ELR (cell line): ENCODE measurements around the gene RRP1.

Experiments
- DNase-seq: peaks from one replicate; pipeline ENCODE4 v3.0.0-alpha.2; 2015; ENCODE audit warnings: low read depth

The RRP1 gene, protein sequence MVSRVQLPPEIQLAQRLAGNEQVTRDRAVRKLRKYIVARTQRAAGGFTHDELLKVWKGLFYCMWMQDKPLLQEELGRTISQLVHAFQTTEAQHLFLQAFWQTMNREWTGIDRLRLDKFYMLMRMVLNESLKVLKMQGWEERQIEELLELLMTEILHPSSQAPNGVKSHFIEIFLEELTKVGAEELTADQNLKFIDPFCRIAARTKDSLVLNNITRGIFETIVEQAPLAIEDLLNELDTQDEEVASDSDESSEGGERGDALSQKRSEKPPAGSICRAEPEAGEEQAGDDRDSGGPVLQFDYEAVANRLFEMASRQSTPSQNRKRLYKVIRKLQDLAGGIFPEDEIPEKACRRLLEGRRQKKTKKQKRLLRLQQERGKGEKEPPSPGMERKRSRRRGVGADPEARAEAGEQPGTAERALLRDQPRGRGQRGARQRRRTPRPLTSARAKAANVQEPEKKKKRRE

DNA sequence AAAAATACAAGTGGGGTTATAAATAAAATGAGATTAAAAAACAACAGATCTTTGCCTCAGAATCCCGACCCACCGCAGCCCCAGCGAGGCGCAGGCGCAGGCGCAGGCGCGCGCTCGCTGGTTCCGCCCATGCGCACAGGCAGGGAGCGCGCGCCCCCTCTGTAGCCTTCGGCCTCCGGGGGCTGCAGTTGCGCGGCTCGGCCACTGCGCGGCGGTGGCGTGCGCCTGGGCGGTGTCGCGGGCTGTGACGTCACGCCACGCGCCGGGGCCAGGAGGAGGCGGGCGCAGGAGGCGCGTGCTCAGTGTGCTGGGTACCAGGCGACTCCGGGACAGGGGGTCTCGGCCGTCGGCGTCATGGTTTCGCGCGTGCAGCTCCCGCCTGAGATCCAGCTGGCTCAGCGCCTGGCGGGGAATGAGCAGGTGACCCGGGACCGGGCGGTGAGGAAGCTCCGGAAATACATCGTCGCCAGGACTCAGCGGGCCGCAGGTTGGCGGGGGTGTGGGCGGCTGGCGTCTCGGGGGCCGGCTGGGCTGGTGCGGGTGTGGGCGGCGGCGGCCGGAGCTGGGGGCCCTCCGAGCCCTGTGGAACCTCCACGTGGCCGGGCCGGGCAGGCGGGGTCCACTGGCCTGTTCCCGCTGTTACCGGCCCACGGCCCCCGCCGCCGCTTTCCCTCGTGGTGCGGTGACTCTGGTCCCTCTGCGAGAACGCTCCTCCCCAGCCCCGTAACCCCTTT, at the start of gene RRP1:
Gene RRP1 (plus strand): TSS at position 302 of the 734 bp plus-strand sequence. CDS start 53 bp downstream, at position 355.
- DNase-seq, result peak; percentile 86

DNA sequence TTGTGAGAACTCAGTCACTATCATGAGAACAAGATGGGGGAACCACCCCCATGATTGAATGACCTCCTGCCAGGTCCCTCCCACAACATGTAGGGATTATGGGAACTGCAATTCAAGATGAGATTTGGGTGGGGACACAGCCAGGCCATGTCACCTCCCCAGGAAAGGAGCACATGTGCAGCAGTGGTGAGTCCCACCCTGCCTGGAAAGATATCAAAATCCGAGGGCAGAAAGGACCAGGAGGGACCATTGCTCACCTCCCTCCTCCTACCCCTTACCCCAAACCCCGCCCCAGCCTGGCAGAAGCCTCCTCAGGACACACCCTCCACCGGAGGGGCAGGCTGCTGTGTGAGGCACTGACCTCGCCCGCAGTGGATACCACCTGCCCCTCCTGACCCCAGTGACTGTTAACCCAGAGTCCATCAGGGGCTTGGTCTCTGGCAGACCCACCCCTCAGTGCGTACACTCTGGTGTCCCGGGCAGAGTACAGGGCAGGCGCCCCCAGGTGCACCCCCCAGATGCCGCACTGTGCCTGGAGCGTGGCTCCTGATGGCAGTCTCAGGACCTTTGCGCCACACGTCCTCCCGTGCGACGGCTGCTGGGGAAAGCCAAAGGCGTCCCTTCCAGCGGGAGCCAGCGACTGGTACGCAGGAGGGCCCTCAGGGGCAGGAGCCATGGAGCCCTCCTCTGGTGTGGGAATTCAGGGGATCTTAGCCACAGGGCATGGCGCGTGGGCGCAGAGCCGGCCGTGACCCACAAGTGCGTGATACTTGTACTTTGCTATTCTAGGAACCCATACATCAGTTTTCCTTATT, 49.5 kb upstream of the RRP1 start:
- DNase-seq, result no peak

DNA sequence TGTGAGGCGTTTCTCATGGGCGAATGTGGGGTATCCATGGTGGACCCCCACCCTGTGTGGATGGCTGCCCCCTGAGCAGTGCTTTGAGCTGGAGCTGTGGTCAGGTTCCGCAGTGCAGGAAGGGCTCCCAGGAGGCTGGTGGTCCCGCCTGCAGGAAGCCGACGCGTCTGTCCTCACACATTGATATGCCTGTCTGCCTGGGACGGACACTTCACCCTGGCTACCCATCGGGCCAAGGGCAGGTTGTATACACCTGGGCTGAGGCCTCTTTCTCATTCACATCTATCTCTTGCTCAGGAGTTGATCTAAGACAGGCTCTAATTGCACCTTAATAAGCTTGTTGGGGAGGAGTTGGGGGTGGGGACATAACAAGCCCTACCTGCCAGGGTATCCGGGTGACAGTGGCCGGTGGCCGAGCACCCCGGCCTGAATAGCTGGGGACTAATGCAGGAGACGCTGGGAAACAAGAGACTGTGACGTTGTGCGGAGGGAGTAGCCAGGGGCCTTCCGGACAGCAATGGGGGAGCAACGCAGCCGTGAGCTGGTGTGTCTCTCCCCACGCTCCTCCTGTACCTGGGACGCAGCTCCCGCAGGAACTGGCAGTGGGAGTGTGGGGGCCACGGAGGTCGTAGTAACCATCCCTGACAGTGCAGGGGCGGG, 48.8 kb upstream of the RRP1 start:
- no peak for DNase-seq

- DNase-seq, result no peak
These were observed 47.8 kb upstream of the RRP1 start for GRCh38 chr21:43741423-43742096.

- DNase-seq, result no peak
These were observed 45.4 kb upstream of the RRP1 start for GRCh38 chr21:43743947-43744346.

GRCh38 chr21:43744725-43745124, 44.7 kb upstream of the RRP1 start:
- no peak for DNase-seq

- DNase-seq, result no peak
These were observed 43.4 kb upstream of the RRP1 start for GRCh38 chr21:43745772-43746517.

GRCh38 chr21:43748622-43749021, 40.8 kb upstream of the RRP1 start:
- DNase-seq, result no peak

DNA sequence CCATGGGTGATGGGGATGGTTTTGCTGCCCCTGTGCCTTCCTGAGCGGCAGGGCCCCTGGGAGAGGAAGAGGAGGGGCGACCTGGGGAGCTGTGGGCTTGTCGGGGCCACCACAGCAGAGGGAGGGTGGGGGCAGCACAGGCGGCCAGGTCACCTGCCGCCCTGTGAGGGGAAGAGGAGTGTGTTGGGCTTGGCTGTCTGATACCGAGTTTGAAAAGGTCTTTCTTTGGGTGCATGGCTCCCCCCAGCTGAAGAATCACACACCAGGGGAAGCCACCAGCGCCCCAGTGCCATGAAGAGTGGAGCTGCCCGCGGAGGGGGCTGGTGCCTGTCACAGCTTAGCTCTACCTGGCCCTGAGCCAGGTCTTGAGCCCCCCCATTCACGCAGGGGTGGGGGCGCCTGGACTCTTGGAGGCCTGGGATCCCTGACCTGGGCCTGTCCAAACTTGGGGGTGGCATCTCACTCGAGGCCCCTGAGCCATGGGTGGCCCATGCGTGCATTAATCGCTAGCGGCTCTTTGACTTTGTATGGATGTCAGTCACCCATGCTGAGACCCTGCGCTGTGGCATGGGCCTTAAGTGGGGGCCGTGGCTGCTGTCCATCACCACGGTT, 39.6 kb upstream of the RRP1 start:
- DNase-seq, result no peak

DNA sequence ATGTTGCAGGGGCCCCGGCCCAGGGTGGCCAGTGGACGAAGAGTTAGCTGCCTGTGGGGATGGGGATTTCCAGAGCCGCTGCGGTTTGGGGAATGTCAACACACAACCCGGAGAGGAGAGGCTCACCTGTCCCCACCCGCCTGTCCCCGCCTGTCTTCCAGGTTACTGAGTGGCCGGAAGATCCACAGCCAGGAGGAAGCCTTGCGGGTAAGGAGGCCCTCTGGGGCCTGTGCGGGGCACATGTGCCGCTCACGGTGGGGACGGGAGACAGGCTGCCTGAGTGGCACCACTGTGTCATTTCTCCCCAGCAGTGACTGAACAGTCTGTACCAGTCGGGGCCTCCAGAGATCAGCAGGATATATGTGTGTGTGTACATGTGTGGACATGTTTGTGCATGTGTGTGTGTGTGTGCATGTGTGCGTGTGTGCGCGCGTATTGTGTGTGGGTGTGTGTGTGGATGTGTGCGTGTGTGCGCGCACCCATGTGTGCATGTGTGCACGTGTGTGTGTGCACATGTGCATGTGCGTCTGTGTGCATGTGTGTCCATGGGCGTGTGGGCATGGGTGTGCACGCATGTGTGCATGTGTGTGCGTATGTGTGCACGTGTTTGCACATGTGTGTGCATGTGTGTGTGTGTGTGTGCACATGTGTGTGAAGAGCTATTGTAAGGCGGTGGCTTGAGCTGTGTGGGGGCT, 38.9 kb upstream of the RRP1 start:
- no peak for DNase-seq

- DNase-seq, result no peak
These were observed 37.3 kb upstream of the RRP1 start for GRCh38 chr21:43751955-43752591.

DNA sequence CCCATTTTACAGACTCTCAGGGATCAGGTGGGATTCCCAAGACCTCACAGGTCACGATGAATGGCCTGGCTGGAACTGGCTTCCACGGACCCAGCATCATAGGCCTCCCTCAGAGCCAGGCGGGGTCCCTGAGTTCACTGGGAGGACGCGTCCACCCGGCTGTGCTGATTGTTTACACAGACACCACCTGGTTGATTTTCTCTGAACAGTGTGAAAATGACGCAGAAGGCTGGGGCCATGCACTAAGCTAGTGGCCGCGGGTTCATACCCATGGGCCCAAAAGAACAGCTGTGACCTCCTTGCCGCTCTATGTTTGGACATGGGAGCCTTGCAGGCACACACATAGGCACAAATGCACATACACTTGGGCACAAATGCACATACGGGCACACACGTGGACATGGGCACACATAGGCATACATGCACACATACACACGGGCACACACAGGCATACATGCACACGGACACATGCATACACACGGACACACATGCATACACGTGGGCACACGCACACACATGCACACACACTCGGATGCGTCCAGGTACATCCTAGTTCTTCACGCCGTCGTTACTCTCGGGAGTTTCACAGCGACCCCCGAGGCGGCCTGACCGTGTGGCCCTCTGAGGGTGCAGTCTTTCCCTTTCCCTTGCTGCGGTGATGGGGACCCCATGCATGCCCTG, 36.5 kb upstream of the RRP1 start:
- no peak for DNase-seq

- no peak for DNase-seq
These were observed 36.0 kb upstream of the RRP1 start for GRCh38 chr21:43753439-43753799.

GRCh38 chr21:43754948-43755781, 34.2 kb upstream of the RRP1 start:
- no peak for DNase-seq

DNA sequence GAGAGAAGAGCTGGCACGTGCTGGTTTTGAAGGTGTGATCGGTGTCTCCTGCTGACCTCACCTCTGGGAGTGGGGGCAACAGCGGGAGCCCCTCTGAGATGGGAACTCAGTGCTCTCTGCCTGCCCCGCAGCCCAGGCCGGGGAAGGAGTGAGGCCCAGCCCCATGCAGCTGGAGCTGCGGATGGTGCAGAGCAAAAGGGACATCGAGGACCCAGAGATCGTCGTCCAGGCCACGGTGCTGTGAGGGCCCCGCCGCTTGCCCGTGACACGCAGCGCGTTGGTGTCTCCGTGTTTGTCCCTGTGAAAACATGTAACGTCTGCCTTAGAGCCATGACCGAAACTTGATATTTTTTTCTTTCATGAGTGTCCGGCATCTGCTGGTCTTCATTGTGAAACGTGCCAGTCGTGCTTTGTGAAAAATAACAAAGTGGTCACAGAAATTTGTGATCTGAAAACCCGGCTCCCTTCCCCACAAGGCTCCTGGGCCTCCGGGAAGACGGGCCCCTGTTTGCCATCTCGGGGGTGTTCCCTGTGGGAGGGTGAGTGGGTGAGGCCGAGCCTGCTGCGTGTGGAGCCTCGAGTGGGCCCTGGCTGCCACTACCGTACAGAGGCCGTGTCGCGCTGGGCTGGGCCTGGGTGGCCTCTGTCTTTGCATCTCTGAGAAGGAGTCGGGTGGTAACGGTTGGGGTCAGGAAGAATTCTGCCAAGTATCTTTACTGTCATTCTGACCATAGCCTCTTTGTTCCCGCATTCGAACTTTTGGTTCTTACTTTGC, 33.4 kb upstream of the RRP1 start:
- no peak for DNase-seq

DNA sequence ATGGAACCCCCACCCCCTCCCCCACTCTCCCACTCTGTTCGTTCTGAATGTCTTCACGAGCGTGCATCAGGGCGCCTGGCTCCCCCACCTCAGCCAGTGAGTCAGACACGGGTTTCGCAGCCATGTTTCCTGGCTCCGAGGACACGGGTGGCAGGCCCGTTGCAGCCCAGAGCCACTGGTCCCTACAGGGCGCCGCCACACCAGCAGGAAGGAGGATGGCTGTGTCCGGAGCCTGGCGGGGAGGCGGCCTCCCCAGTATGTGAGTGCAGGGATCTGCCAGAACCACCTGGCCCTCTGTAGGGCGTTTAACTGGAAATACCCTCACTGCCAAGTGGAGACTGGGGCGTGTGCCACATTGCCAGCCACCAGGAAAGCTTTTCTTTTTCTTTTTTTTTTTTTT, 31.8 kb upstream of the RRP1 start:
- DNase-seq, result no peak

DNA sequence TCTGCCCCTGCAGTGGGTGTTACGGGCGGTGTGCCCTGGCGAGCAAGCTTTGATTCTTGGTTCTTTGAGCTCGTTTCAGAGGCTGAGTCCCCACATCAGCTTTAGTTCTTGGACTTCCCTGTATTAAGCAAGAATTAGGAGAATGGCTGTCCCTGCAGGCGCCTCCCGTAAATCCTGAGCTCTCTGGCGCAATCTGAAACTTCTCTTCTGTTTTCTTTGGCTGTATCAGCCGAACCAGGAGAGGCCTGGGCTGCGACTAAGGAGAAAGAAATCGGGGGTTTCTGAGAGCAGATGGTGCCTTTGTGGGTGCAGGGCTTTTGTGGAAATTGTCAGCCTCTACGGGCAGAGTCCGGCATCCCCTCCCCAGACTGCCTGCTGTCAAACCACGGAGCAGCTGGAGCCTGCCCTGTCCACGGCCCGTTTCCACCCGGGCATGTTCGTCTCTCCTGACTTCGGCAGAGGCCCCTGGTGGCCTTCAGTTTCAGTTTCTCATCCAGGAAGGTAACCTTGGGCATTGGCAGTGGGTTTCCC, 31.2 kb upstream of the RRP1 start:
- DNase-seq, result no peak
